ENCODE results near the gene GNAL.

Gene GNAL

GRCh38 chr18:11785444-11786055, 96.5 kb downstream of the GNAL start:
- H3K4me3 ChIP-seq (ENCODE audit: low read depth, low read length) = no peak overlapping the region
- in situ Hi-C loops (cut with HindIII; ENCODE audit: low sequenced_read_pairs) = no loop called here
- DNase-seq (ENCODE audit: low read depth, low spot score) = no peak
- no peak for TF ChIP-seq CTCF (IDR thresholded peaks at IDR 0.05; ENCODE audit: low read depth, low read length)

GRCh38 chr18:11789716-11790510, 100.8 kb downstream of the GNAL start:
- H3K4me3 ChIP-seq (ENCODE audit: low read depth, low read length) = no peak overlapping the region
- no peak for TF ChIP-seq CTCF (IDR thresholded peaks at IDR 0.05; ENCODE audit: low read depth, low read length)
- in situ Hi-C loops (cut with HindIII; ENCODE audit: low sequenced_read_pairs) = no loop called here
- no peak for DNase-seq (ENCODE audit: low read depth, low spot score)

GRCh38 chr18:11791131-11791530, 102.1 kb downstream of the GNAL start:
- in situ Hi-C loops (cut with HindIII; ENCODE audit: low sequenced_read_pairs) = no loop called here
- TF ChIP-seq CTCF (IDR thresholded peaks at IDR 0.05; ENCODE audit: low read depth, low read length) = no peak
- no peak for DNase-seq (ENCODE audit: low read depth, low spot score)
- no peak overlapping the region for H3K4me3 ChIP-seq (ENCODE audit: low read depth, low read length)

- DNase-seq (ENCODE audit: low read depth, low spot score) = no peak
- in situ Hi-C loops (cut with HindIII; ENCODE audit: low sequenced_read_pairs) = no loop called here
- H3K4me3 ChIP-seq (ENCODE audit: low read depth, low read length) = no peak overlapping the region
- TF ChIP-seq CTCF (IDR thresholded peaks at IDR 0.05; ENCODE audit: low read depth, low read length) = no peak
These were observed 103.6 kb downstream of the GNAL start for GRCh38 chr18:11792632-11793031.

GRCh38 chr18:11794195-11794594, 105.1 kb downstream of the GNAL start:
- in situ Hi-C loops (cut with HindIII; ENCODE audit: low sequenced_read_pairs) = no loop called here
- no peak for DNase-seq (ENCODE audit: low read depth, low spot score)
- H3K4me3 ChIP-seq (ENCODE audit: low read depth, low read length) = no peak overlapping the region
- TF ChIP-seq CTCF (IDR thresholded peaks at IDR 0.05; ENCODE audit: low read depth, low read length) = no peak

GRCh38 chr18:11795916-11796315, 106.9 kb downstream of the GNAL start:
- in situ Hi-C loops (cut with HindIII; ENCODE audit: low sequenced_read_pairs) = no loop called here
- no peak for TF ChIP-seq CTCF (IDR thresholded peaks at IDR 0.05; ENCODE audit: low read depth, low read length)
- DNase-seq (ENCODE audit: low read depth, low spot score) = no peak
- H3K4me3 ChIP-seq (ENCODE audit: low read depth, low read length) = no peak overlapping the region
